ENCODE data around the gene ZNF385B.

ZNF385B gene

DNA sequence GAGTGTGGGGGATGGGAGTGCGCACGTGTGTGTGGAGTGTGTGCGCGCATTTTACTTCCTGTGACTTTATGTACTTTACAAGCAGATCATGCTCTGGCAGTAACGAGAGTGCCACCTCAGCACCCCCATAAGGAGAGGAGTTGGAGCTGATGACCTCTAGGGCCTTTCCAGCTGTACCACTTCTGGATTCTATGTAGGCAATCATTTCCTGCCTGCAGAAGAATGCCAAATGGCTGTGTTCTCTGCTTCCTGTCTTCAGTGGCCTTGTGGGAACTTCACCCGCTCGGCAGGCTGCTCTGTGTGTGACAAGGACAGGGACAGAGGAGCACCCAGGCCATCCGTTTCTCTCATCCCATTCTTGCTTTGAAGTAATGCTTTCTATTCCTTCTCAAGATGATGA, 22.8 kb upstream of the ZNF385B start:
- H3K27ac ChIP-seq (ENCODE audit: low read length): no peak overlapping the region
- H3K27me3 ChIP-seq (ENCODE audit: low read depth, low read length): no peaks in the 10 kb centered on the region; the same call in 1 of the 2 replicates
- no peak overlapping the region for H2AFZ ChIP-seq (ENCODE audit: low read depth, low read length)
- no peaks in the 10 kb centered on the region for H3K9me3 ChIP-seq (ENCODE audit: insufficient read depth, low read length)
- no peaks in the 10 kb centered on the region for H3K79me2 ChIP-seq (ENCODE audit: low read length)
- H3K9ac ChIP-seq (ENCODE audit: low read length): no peak overlapping the region
- H4K20me1 ChIP-seq (ENCODE audit: insufficient read depth, low read length): no peaks in the 10 kb centered on the region
- no peaks in the 10 kb centered on the region for H3K36me3 ChIP-seq (replicated peaks; ENCODE audit: low read depth, low read length)
- TF ChIP-seq EZH2phosphoT487 (IDR thresholded peaks at IDR 0.05; ENCODE audit: low read depth) (no peak), CTCF (IDR thresholded peaks at IDR 0.05; ENCODE audit: low read depth, low read length) (no peak)
- no peaks in the 10 kb centered on the region for H3K4me1 ChIP-seq (ENCODE audit: low read length)
- no peak overlapping the region for H3K4me3 ChIP-seq (ENCODE audit: low read length)
- no peak overlapping the region for H3K4me2 ChIP-seq (ENCODE audit: low read length)

DNA sequence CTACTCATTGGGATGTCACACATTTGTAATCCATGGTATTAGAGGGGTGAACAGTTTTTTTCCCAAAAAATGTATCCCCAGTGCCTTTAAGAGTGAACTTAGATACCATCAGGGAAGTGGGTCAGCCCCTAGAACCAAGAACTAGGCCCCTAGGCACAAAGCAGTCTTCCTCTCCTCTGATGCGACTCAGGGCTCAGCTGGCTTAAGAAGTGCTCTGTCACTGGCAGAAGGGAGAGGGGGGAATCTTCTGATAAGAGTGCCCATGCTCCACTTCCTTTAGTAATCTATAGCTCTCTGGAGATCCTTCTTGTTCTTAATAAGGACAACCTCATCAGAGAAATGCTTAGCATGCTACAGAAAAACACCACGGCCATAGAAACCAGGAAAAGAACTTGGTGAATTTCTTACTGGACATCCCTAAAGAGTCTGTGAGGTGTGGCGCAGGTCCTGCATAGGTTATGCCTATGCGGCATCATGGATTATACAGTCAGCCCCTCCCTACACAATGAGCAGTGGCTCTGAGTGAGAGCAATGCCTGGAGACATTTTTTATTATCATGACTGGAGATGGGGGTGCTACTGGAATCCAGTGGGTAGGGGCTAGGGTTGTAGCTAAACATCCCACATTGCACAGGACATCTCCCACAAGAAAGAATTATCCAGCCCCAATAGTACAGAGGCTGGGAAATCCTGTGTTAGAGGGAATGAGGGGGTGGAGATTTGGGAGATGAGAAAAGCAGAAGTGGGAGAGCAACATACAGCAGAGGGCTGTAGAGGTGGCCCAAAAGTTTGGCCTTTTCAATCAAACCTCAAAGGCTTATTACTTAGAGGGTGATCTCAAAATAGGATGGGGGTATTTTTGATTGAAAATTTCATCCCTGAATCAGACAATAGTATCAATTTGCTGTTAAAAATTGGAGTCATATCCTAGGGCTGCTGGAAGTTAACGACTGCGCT, 21.7 kb upstream of the ZNF385B start:
- no peaks in the 10 kb centered on the region for H3K36me3 ChIP-seq (replicated peaks; ENCODE audit: low read depth, low read length)
- no peaks in the 10 kb centered on the region for H3K79me2 ChIP-seq (ENCODE audit: low read length)
- no peak overlapping the region for H3K4me2 ChIP-seq (ENCODE audit: low read length)
- no peak for TF ChIP-seq EZH2phosphoT487 (IDR thresholded peaks at IDR 0.05; ENCODE audit: low read depth)
- no peak for TF ChIP-seq CTCF (IDR thresholded peaks at IDR 0.05; ENCODE audit: low read depth, low read length)
- H3K9ac ChIP-seq (ENCODE audit: low read length): no peak overlapping the region
- H4K20me1 ChIP-seq (ENCODE audit: insufficient read depth, low read length): no peaks in the 10 kb centered on the region
- H3K27me3 ChIP-seq (ENCODE audit: low read depth, low read length): no peaks in the 10 kb centered on the region; the same call in 1 of the 2 replicates
- no peaks in the 10 kb centered on the region for H3K4me1 ChIP-seq (ENCODE audit: low read length)
- no peak overlapping the region for H2AFZ ChIP-seq (ENCODE audit: low read depth, low read length)
- no peak overlapping the region for H3K4me3 ChIP-seq (ENCODE audit: low read length)
- no peak overlapping the region for H3K27ac ChIP-seq (ENCODE audit: low read length)
- no peaks in the 10 kb centered on the region for H3K9me3 ChIP-seq (ENCODE audit: insufficient read depth, low read length)

DNA sequence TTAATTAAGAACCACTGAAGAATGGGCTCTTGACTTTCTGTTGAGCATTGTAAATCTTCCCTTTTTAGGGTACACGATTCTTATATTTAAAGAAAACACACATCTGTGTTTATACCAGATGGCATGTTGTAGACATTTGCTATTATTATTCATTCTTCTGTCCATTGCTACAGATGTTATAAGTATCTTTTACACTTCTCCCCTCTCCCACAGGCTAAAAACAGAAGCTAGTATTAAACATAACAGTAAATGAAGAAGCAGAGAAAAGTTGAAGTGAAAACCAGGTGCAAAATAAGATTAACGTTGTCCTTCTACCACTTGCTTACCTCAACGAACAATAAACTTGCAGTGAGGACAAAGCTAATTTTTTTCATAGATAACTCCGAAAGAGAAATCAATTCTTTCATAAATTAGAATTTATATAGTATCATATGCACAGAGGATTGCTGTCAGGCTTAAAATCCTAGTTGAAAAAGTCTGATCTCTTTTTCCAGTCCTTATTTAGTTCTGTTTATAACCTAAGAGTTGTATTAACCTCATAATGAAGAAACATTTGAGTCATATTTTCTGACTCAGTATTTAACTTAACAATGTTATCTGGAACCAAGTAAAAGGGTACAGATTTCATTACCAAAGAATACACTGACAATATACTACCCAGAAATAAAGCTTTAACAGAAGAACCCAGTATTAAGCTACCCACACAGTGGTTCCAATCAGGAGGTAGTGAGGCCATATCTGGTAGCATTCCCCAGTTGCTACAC, 16.4 kb upstream of the ZNF385B start:
- no peaks in the 10 kb centered on the region for H3K9me3 ChIP-seq (ENCODE audit: insufficient read depth, low read length)
- H3K36me3 ChIP-seq (replicated peaks; ENCODE audit: low read depth, low read length): no peaks in the 10 kb centered on the region
- H3K27me3 ChIP-seq (ENCODE audit: low read depth, low read length): no peaks in the 10 kb centered on the region; the same call in 1 of the 2 replicates
- no peaks in the 10 kb centered on the region for H4K20me1 ChIP-seq (ENCODE audit: insufficient read depth, low read length)
- no peak overlapping the region for H2AFZ ChIP-seq (ENCODE audit: low read depth, low read length)
- H3K4me1 ChIP-seq (ENCODE audit: low read length): peaks cover 3% of the 10 kb centered on the region; the same call in 1 of the 2 replicates
- H3K4me2 ChIP-seq (ENCODE audit: low read length): no peak overlapping the region
- TF ChIP-seq CTCF (IDR thresholded peaks at IDR 0.05; ENCODE audit: low read depth, low read length) (no peak), EZH2phosphoT487 (IDR thresholded peaks at IDR 0.05; ENCODE audit: low read depth) (no peak)
- no peak overlapping the region for H3K4me3 ChIP-seq (ENCODE audit: low read length)
- H3K9ac ChIP-seq (ENCODE audit: low read length): no peak overlapping the region
- H3K27ac ChIP-seq (ENCODE audit: low read length): no peak overlapping the region
- H3K79me2 ChIP-seq (ENCODE audit: low read length): no peaks in the 10 kb centered on the region

- H3K79me2 ChIP-seq (ENCODE audit: low read length): no peaks in the 10 kb centered on the region
Measured at GRCh38 chr2:179876266-179876665, 14.9 kb upstream of the ZNF385B start.

More at GRCh38 chr2:179876266-179876665, 14.9 kb upstream of the ZNF385B start:
- no peaks in the 10 kb centered on the region for H3K9me3 ChIP-seq (ENCODE audit: insufficient read depth, low read length)
- no peak overlapping the region for H3K4me3 ChIP-seq (ENCODE audit: low read length)
- no peaks in the 10 kb centered on the region for H4K20me1 ChIP-seq (ENCODE audit: insufficient read depth, low read length)
- TF ChIP-seq EZH2phosphoT487 (IDR thresholded peaks at IDR 0.05; ENCODE audit: low read depth) (no peak), CTCF (IDR thresholded peaks at IDR 0.05; ENCODE audit: low read depth, low read length) (no peak)
- H3K36me3 ChIP-seq (replicated peaks; ENCODE audit: low read depth, low read length): no peaks in the 10 kb centered on the region
- peaks cover 3% of the 10 kb centered on the region; the same call in 1 of the 2 replicates for H3K4me1 ChIP-seq (ENCODE audit: low read length)
- no peak overlapping the region for H2AFZ ChIP-seq (ENCODE audit: low read depth, low read length)
- H3K27me3 ChIP-seq (ENCODE audit: low read depth, low read length): no peaks in the 10 kb centered on the region; the same call in 1 of the 2 replicates
- H3K27ac ChIP-seq (ENCODE audit: low read length): no peak overlapping the region
- H3K9ac ChIP-seq (ENCODE audit: low read length): no peak overlapping the region
- H3K4me2 ChIP-seq (ENCODE audit: low read length): no peak overlapping the region
